Stimulated activated CD4-positive, alpha-beta T cell treated with anti-CD3 and anti-CD28 coated beads, Interleukin-12 subunit alpha, Interleukin-12 subunit beta, amount 100 ng/mL, for 24 hours (primary cell): ENCODE data around the gene CAVIN3.

Source experiments
- DNase-seq, 2 experiments: peaks; one replicate each; pipeline ENCODE4 v3.0.0-alpha.2; 2020; ENCODE audit warnings: low read depth in 2 of 2

Gene CAVIN3

DNA sequence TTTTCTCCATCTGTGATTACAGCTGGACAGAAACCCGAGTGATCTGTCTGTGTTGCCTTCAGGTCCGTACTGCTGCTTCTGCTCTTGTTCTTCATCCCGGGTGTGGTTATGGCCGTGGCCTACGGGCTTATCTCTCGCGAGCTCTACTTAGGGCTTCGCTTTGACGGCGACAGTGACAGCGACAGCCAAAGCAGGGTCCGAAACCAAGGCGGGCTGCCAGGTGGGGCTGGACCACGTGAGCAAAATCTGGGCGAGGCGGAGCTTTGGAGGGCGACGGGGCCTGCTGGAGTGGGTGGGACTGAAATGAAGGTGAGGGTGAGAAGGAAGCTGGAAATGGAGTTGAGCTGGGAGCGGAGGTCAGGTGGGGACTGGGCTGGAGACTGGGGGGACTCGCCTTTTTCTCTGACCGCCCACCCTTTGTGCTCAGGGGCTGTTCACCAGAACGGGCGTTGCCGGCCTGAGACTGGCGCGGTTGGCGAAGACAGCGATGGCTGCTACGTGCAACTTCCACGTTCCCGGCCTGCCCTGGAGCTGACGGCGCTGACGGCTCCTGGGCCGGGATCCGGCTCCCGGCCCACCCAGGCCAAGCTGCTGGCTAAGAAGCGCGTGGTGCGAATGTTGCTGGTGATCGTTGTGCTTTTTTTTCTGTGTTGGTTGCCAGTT lies 49.6 kb downstream of the CAVIN3 start:
- DNase-seq = no peak

DNA sequence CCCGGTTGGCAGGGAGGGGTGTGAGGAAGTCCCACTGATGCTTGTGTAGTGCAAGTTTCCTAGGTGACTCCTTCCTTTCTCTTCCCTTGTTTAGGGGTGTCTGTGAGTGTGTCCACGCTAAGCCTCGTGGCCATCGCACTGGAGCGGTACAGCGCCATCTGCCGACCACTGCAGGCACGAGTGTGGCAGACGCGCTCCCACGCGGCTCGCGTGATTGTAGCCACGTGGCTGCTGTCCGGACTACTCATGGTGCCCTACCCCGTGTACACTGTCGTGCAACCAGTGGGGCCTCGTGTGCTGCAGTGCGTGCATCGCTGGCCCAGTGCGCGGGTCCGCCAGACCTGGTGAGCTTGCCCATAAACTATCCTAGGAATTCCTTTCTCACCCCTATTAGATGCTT lies 50.3 kb downstream of the CAVIN3 start:
- no peak for DNase-seq
